ENCODE results near the gene TDP2. TPM values are rescaled to one million over a fixed set of nuclear protein-coding genes. Genes with fewer than 3 reads are reported as not detected.

The TDP2 gene
- total RNA-seq, 1 donor from 2014 or later = 27.3 TPM

DNA sequence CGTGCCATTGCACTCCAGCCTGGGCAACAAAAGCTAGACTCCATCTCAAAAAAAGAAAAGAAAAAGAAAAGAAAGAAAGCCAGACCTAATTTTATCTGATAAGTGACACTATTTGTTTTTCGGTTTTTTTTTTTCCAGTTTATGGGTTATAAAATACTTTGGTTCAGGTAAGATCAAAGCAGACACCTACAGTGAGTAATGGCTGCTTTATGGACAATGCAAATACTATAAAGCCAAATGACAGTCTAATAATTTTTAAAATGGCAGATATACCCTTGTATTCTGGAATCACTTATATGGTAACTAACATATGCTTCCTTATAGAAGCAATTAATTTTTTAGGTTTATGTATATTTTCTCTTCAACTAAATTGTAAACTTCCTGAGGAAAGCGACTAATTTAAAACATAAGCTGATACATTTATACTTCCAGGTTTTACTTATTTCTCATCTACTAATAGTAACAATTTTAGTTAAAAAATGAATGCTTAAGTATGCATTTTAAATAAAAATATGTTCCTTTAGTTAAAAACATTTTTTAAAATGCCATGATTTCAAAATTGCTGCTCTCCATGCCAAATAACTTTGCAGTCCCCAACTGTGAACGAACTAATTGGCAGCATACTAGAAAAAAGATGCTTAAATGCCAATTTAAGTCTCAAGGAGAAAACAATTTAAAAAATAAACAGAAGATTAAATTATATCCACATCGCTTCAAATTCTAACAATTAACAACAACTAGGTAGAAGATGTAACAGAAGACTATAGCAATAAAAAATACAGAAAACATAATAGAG, 59.2 kb downstream of the TDP2 start:
- no peak for DNase-seq (ENCODE audit: low spot score in 2 of 2)
- FAIRE-seq = no peak

DNA sequence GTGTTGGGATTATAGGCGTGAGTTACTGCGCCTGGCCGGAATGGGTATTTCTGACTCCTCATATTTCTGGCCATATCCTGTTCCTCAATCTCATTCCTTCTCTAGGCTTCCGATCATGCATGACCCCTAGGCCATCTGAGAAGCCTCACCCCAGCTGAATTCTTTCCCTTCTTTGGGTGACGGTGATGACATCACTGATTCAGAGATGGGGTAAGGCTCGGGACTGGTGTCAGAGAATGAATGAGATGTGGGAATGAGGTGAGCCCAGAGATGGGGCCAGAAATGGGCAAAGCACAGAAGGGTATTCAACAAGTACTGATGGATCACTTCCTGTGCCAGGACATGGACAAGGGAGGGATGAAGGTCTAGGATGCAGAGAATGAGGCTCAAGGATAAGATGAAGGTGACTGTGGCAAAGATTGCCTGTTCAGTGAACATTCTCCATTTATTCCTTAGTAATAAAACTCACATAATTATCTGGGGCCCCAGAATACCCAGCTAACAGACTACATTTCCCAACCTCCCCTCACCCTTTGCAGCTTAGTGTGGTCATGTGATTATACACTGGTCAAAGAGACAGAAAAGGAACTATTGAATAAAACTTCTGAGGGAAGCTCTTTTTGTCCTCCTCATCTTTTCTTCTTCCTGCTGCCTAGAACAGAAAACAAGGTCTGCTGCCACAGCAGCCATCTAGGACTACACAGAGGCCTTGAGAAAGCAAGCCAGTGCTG, 60.3 kb downstream of the TDP2 start:
- no peak for FAIRE-seq
- DNase-seq (ENCODE audit: low spot score in 2 of 2) = no peak

DNA sequence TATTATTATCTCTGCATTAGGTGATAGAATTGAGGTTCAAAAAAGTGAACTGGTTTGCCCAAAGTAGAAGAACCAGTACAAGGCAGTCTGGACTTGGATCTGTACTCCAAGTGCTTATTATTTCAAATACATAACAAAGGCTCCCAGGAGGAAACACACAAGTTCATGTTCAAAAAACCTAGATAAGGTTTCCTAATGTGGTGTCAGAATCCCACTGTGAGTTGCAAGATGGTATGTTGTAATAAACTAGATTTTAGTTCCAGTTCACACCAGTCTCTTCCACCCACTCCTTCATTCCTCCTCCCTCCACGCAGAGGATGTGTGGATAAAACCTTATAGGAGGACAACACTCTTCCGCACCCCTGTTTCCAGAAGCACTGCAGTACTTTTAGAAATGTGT, 63.5 kb downstream of the TDP2 start:
- DNase-seq (ENCODE audit: low spot score in 2 of 2) (no peak), FAIRE-seq (no peak)

DNA sequence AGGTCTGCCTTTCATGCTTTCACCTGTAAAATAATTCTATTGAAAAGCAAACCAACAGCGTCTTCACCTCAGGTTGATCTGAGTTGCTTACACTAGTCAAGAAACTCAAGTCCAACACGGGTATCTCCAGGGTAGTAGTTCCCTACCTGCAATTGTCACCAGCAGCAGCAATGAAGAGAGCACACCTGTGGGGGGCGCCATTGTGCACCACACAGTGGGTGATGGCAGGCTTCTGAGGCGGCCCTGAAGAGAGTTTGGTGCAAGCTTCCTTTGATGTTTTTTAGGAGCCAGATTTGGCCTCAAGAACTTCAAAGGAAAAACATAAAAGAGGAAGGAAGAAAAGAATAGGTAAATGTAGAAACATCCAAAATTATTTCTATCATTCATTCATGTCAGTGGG, 65.8 kb downstream of the TDP2 start:
- FAIRE-seq = no peak
- DNase-seq (ENCODE audit: low spot score in 2 of 2) = no peak

Other genes with a start within 250 kb of the TDP2 start
- gene GPLD1, start 177.3 kb downstream of the TDP2 start, total RNA-seq = 10.6 TPM
- 16.7 TPM for gene ALDH5A1, start 171.9 kb downstream of the TDP2 start, total RNA-seq
- gene KIAA0319, start 20.7 kb downstream of the TDP2 start, total RNA-seq = 26.1 TPM
- 4.5 TPM for gene ACOT13, start 178 bp upstream of the TDP2 start, total RNA-seq
- 79.5 TPM for gene C6orf62, start 52.3 kb upstream of the TDP2 start, total RNA-seq
- 7.7 TPM for gene GMNN, start 108.0 kb upstream of the TDP2 start, total RNA-seq
- gene ARMH2, start 132.0 kb upstream of the TDP2 start, total RNA-seq = not detected

All from frontal cortex (tissue), 4 donors.